ENCODE data around the gene IVL. TPM values are rescaled to one million over a fixed set of nuclear protein-coding genes. Genes with fewer than 3 reads are reported as not detected.

IVL gene
- total and polyA plus RNA-seq, 2 donors (not counting 3 experiments of a cell fraction or from before 2014, with no cell fraction given) = not detected

DNA sequence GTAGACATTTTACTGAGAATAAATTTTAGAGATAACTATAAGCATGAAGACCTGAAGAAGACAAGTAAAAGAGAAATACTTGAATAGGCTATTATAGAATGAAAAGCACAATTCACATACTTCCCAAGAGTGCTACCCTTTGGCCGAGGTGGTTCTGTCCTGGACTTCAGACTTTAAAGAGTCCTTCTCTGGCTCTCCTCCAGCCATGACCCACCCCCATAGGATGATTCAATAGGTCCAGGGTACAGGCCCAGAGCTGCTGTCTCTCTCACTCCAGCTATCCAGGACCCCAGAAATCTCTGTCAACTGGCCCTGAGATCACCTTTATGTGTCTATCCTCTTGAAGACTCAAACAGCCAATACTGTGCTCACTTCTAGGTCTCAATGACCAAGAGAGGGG, 31.5 kb upstream of the IVL start:
- H3K27me3 ChIP-seq (ENCODE audit: control insufficient read depth in 2 of 2, insufficient read depth in 2 of 2, low read length in 2 of 2) = no peaks in the 10 kb centered on the region
- H3K36me3 ChIP-seq (ENCODE audit: control insufficient read depth in 2 of 2, extremely low read depth in 1 of 2, insufficient read depth in 2 of 2, low read length in 2 of 2) = no peaks in the 10 kb centered on the region
- H3K4me2 ChIP-seq (ENCODE audit: insufficient read depth, low read length) = no peak overlapping the region
- dilution Hi-C loops (cut with MboI; ENCODE audit: extremely low pct_ligation_motif_present, low sequenced_read_pairs) = no loop called here
- H2AFZ ChIP-seq (ENCODE audit: low read depth, low read length) = no peak overlapping the region
- H4K20me1 ChIP-seq (replicated peaks; ENCODE audit: control insufficient read depth, extremely low read depth, insufficient read depth, low read length) = no peaks in the 10 kb centered on the region
- DNase-seq (ENCODE audit: low read depth, low spot score) (no peak), FAIRE-seq (no peak)
- no peaks in the 10 kb centered on the region for H3K9me1 ChIP-seq (replicated peaks; ENCODE audit: control insufficient read depth, extremely low read depth, insufficient read depth, low read length)
- no peaks in the 10 kb centered on the region for H3K79me2 ChIP-seq (ENCODE audit: control insufficient read depth, insufficient read depth, low read length)
- CTCF ChIA-PET = interaction anchor here (1.5 kb wide), 1 partner anchor 316 kb away, joined by 6 read pairs; no protein-coding TSS in a partner anchor
- no peaks in the 10 kb centered on the region for H3K4me1 ChIP-seq (ENCODE audit: control insufficient read depth, extremely low read depth, insufficient read depth, low read length)
- H3K27ac ChIP-seq (ENCODE audit: insufficient read depth, low read depth, low read length) = no peak overlapping the region
- H3K9me3 ChIP-seq (replicated peaks; ENCODE audit: control insufficient read depth, insufficient read depth, low read length) = no peaks in the 10 kb centered on the region
- TF ChIP-seq POLR2A (IDR thresholded peaks at IDR 0.05; ENCODE audit: low read depth, low read length) (no peak), MYC (IDR thresholded peaks at IDR 0.05; ENCODE audit: low read depth, low read length) (no peak), EZH2 (IDR thresholded peaks at IDR 0.05; ENCODE audit: borderline replicate concordance, low read depth, low read length, severe bottlenecking) (no peak), GATA2 (IDR thresholded peaks at IDR 0.05; ENCODE audit: insufficient read depth, insufficient read length, low read depth, low read length) (no peak), FOS (IDR thresholded peaks at IDR 0.05; ENCODE audit: borderline replicate concordance, insufficient read depth, low read length) (no peak), POLR2AphosphoS5 (IDR thresholded peaks at IDR 0.05; ENCODE audit: insufficient read depth, low read depth, low read length) (no peak)
- TF ChIP-seq, protein P1, sequence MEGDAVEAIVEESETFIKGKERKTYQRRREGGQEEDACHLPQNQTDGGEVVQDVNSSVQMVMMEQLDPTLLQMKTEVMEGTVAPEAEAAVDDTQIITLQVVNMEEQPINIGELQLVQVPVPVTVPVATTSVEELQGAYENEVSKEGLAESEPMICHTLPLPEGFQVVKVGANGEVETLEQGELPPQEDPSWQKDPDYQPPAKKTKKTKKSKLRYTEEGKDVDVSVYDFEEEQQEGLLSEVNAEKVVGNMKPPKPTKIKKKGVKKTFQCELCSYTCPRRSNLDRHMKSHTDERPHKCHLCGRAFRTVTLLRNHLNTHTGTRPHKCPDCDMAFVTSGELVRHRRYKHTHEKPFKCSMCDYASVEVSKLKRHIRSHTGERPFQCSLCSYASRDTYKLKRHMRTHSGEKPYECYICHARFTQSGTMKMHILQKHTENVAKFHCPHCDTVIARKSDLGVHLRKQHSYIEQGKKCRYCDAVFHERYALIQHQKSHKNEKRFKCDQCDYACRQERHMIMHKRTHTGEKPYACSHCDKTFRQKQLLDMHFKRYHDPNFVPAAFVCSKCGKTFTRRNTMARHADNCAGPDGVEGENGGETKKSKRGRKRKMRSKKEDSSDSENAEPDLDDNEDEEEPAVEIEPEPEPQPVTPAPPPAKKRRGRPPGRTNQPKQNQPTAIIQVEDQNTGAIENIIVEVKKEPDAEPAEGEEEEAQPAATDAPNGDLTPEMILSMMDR (IDR thresholded peaks at IDR 0.05; ENCODE audit: extremely low read depth in 1 of 2, insufficient read depth in 1 of 2, low read depth in 1 of 2, low read length in 2 of 2) = no peak
- TF ChIP-seq, protein P2, sequence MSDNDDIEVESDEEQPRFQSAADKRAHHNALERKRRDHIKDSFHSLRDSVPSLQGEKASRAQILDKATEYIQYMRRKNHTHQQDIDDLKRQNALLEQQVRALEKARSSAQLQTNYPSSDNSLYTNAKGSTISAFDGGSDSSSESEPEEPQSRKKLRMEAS (IDR thresholded peaks at IDR 0.05; ENCODE audit: insufficient read depth, insufficient read length) = no peak
- H3K4me3 ChIP-seq (replicated peaks in 1 of 3; ENCODE audit: insufficient read depth in 1 of 3, low read depth in 1 of 3, low read length in 3 of 3) = no peak overlapping the region
- intact Hi-C loops (cut with micrococcal nuclease) = no loop called here
- no peak overlapping the region for H3K9ac ChIP-seq (replicated peaks; ENCODE audit: extremely low read depth, insufficient read depth, low read length)
- POLR2A ChIA-PET = no interaction called here
- no TSS peak for BruUV-seq (replicated peaks)

All from endothelial cell of umbilical vein (primary cell).